Inferior parietal cortex (tissue), 1 donor: Measurements from ENCODE around the gene SORCS3.

Experiments used
- DNase-seq: peaks from one replicate; pipeline ENCODE4 v3.0.0-alpha.2; 2016; ENCODE audit errors: extremely low spot score

The SORCS3 gene

DNA sequence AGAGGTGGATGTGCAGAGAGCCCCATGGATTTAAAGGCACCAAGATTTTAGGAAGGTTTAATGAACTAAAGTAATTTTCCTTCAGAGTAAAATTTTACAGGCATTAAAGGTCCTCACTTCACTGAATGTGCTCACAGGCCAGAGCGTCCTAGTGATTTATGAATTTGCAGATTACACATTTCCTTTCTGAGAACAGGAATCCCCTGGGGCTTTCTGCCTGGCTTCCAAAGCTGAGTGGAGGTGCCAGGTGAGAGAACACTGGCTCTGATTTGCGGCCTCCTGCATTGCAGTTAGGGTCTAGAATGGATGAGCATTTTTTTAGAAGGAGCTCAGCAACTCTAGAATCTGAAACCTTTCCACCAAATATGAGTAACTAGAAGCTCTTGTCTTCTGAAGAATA is 194.3 kb downstream of the SORCS3 start:
- DNase-seq, result no peak

DNA sequence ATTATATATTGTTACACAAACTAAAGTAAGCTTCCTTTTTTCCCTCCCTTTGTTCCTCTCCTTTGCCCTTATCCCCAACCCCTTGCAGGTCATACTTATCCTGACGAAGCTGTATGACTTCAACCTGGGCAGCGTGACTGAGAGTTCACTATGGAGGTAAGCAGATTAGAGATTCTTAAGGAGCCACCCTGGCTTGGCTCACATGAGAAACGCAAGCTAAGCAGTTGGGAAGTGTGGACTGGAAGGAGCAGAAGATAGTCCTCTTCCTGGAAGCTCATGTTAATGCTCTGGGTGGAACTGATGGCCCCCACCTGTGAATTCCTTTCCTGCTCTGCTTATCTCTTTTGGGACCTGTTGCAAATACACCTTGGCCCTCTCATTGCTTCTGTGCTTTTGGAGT is 201.6 kb downstream of the SORCS3 start:
- DNase-seq, result no peak

DNA sequence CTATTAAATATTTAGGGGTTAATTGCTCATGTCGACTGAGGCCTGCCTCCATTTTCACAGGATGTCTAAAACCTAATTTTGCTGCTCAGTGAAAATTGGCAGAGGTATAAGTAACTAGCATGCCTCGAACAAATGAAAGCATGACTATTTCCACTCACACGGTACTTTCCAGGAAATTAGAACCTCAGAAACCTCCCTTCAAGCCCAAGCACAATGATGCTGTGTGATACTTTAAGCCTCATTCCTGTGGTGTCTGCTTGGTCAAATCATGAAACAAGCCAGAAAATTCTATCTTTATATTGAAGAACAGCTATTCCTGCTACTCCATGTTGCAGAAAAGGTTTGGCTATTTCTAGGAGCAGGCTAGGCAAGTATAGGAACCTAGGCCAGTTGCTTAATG is 203.0 kb downstream of the SORCS3 start:
- DNase-seq, result no peak

DNA sequence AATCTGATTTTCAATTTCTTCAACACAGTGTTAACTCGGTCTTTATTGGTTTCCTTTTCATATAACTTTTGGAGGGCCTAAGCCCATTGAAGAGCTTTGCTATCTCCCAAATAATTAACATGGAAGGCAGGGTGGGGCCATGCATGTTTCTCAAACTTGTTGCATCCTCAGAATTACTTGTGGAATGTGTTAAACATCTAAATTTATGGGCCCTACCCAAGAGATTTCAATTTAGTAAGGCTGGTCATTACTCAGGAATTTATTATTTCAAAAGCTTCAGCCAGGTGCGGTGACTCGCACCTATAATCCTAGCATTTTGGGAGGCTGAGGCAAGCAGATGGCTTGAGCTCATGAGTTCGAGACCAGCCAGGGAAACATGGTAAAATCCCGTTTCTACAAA is 208.9 kb downstream of the SORCS3 start:
- no peak for DNase-seq

DNA sequence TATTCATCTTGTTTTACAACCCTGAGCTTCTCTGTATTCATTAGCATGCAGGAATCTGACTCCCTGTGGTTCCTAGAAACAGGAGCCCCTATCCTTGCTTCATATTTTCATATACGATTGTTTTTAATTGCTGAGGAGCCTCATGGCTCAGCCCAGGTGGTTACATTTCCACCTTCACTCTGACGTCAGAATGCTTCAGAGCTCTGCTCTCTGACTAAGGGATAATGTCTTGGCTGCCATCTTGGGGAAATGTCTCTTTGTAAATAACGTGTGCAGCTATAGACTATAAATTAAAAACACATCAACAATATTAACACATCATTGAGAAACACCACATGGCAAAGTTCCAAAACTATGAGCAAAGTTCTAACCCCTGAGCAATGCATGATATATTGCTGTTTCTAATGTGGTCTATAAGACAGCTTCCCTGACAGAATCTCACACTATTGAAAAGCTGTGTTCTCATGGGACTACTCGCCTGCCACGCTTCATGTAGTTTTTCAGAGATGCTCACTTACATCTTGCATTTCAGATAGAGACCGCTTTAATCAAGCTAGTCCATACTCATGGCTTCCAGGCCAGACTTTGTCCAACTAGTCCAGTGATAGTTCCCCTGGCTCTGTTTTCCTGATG is 227.0 kb downstream of the SORCS3 start:
- DNase-seq, result no peak

DNA sequence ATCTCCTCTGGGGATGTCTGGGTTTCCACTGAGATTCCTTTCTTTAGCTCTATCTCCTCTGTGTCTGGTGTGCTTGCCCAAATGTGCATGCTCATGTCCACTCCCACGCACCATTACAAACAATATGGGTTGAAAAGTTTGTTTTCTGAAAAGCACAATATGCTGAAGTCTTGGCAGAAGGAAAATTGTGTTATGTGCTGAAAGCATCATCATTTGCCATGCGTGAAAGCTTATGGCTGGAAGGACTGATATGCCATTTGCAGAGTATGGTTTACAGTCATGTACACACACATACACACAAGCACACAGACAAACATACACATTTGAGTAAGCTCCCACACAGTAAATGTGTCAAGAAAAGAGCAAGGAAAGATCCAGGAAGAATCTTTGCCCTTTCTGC is 231.6 kb downstream of the SORCS3 start:
- peak; percentile 29 for DNase-seq

DNA sequence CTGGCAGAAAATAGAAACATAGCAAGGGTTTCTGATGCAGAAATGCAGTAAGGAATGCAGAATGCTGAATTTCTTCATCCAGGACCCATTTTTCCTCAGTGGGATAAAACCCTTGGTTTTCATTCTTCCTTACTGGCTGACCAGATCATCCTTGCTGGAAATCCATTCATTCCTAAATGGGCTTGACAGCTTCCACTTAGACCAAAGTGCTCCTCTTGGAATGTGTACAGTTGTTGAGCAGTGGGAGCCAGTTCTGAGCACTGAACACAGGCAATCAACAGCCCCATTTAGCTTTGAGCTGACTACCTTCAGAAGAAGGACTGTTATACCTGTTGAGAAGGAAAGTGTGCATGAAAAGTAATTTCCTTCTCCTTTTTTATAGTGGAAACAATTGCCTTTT is 232.1 kb downstream of the SORCS3 start:
- DNase-seq, result no peak

DNA sequence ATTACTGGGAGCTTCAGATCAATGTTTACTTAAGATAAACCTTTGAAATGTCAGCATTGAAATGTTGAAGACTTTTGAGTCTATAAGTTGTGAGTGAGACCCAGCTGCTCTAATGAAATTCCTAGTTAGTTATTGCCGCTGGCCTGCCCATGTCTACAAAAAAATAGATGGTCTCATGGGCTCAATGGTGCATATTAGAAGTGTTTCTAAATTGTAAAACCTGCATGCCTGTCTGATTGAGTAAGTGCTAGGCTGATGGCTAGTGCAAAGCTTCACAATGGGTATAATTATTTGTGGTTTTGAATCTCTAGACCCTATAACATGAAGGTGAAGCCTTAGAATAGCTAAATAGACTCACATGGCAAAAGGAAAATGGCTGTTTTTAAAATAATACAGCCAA is 234.5 kb downstream of the SORCS3 start:
- no peak for DNase-seq

DNA sequence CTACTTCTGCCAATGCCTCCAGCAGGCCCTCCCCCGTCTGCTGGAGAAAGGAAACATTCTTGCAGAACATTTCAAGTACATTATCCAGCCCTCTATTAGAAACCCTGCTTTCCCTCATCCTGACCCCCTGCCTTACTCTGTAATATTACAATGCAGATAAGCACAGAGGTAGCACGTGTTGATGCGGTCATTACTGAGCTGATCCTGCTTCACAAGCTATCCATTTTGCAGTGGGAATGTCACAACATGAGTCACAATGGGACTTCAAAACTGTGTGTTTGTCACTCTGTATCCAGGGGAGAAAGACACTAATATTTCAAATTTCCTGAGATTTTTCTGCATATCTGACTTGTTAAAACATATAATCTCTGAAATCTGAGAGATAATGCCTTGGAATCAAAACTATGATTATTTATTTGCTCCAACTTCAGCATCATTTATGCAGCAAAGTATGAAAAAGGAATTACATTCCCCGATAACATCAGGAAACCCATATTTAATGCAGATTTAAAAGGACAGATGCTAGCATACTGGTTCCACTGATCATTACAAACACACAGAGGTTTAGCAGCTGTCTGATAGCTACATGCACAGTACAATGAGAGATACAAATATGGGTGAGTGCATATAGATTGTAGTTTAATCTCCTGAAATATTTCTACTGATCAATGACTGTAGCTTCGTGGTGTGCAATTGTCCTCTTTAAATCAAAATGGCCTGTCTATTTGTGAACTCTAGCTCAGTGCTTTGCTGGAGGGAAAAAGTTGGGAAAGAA is 239.7 kb downstream of the SORCS3 start:
- DNase-seq, result no peak

DNA sequence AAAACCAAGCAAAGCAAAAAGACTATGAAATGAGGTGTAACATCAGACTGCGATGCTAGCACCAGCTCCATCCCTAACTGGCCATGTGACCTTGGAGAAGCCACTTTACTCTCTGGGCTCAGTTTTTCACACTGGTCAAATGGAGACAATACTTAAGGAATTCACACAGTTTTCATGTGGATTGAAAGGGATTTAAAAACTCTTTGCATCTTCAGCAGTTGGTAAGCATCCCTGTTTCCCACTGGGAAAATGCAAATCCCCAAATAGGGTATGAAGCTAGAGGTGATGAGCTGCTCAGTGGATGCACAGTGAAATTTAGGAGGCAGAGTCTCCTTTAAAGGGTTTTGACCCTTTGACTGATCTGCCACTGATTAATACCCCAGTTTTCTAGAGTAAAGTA is 240.7 kb downstream of the SORCS3 start:
- DNase-seq, result no peak

DNA sequence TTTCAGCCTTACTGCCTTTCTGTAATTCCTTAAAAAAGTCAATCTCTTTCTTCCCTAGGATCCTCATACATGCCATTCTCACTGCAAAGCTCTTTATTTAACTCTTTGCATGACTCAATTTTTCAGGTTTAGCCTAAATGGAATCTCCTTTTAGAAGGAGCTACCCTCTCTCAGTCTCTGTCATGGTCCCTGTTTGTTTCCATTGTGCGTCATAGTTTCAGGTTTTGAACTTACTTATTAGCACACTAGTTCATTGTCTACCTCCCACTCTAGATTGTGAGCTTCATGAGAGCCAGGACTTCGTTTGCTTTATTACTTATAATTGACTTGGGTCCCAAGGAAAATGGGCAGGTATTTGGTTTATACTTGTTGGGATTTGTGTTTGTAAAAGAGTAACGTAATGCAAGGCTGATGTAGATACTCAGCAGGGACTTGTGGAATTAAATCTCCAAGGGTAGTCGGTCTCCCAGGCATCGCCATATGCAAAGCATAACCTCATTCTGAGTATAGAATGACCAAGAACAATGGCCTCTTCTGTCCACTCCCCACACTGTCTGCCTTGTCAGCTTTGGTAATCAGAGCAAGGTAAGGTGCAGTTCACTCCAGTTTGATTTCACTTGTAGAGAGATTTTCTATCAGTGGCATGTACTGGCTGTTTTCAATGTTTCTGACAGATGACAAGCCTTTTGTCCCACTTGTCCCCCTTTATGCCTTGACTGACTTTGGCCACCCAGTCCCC is 252.0 kb downstream of the SORCS3 start:
- no peak for DNase-seq

DNA sequence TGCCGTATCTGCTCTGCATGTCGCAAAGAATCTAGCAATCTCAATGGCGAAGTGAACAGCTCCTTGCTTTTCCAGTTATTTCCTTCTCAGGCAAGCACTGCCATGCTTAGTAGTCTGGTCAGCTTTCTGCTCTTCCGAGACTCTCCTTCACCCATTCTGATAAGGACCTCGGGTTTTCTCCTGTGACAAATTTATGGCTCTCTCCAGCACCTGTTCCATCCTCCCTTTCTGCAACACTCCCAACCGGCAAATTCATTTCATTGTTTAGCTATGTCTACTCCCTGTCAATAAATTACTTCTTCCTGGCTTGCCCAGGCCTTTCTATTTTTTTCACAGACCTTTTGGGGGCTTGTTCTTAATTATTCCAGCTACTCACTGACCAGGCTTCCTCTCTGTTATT is 252.6 kb downstream of the SORCS3 start:
- DNase-seq, result no peak

DNA sequence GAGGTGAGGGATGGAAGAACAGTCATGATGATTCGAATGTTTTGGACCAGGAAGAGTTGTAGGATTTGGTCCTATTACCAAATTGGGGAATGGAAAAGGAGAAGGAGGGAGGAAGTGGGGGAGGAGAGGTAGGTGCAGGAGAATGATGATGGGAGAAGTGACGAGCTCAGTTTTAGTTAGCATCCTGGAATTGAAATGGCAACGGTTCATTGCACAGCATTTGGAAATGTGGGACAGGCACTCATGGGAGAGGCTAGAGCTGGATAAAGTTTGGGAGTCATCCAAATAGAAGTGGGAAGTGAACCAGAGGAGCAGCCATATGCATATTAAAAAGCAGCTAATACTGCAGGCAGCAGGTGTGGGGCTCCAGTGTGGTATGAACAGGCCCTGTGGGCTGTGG is 253.6 kb downstream of the SORCS3 start:
- DNase-seq, result peak; percentile 29

DNA sequence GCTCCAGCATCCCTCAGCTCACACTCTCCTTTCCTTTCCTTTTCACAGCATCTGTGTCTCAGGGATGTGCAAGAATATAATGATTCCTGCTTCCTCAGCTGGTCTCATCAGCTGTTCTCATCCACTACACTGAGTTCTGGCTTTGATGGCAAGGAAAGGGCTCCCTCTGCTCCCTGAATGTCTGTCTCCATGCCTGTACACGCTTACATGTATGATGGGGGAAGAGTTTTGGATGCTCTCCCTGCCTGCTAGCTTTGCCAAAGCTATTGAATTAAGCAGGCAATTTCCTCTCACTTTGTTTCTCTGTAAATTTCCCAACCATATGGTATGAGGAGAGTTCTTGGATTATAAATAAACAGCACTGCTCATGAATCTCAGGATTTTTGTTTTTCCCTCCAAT is 254.5 kb downstream of the SORCS3 start:
- DNase-seq, result peak; percentile 62

DNA sequence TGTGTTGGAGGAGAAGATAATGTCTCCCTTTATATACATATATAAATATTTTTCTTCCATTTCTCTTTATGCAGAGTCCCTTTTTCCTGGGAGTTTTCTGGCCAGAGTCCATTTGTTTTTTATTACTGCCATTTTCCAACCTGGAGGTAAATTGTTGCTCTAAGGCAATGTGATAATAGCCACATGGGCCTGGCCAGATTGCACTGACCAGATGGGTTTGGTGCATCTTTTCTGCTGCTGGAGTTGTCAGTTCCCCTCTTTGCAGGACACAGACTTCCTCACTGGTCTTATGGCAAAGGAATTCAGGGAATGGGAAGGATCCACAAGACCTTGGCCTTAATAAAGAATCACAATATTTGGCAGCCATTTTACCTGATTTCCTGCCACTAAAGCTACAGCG is 254.9 kb downstream of the SORCS3 start:
- DNase-seq, result no peak

DNA sequence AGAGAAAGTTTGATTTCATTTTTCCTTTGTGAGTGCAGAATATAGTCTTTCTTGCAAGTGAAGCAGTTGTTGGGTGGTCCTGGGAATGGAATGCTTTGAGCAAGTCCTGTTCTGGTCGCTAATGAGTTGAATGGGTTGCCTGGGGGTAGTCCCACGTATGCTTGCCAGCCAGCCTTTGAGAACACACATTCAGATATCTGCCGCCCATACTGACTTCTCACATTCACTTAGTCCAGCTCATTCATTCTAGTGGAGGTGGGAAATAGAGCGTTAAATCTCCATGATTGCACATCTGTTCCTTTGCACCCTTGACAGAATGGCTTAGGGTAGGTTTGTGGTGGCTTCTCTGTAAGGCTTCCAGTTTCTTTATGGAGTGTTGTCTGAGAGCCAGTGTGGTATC is 256.6 kb downstream of the SORCS3 start:
- DNase-seq, result no peak

DNA sequence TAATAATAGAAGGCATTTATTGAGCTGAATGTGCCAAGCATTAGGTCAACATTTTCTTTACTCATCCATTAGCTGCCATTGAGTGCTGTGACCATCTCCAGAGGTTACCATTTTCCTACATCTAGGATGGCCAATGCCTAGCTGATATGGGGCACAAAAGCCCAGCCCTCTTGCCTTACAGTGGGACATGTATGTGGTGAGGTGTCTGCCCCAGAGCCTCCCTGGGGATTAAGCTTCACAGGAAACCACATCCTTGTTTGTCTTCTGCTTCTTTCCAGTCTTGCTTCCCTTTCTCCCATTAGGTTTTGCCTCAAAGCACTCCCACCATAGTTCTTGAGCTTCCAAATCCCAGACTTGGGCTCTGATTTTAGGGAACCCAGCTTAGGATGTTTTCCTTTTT is 258.7 kb downstream of the SORCS3 start:
- no peak for DNase-seq

DNA sequence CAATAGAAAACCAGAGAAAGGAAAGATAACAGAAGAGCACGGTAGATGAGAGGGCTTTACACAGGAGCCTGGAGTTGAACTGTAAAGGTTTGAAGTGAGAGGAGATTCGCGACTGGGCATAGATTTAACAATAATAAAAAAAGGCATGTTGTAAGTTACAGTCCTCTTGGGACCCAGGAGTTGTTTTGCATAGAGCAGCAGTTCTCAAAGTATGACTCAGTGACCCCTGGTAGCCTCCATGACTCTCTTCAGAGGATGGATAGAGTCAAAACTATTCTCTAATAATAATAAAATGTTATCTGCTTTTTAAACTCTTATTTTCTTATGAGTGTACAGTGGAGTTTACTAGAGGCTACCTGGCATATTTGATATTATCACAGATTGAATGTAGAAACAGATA is 262.3 kb downstream of the SORCS3 start:
- DNase-seq, result no peak

DNA sequence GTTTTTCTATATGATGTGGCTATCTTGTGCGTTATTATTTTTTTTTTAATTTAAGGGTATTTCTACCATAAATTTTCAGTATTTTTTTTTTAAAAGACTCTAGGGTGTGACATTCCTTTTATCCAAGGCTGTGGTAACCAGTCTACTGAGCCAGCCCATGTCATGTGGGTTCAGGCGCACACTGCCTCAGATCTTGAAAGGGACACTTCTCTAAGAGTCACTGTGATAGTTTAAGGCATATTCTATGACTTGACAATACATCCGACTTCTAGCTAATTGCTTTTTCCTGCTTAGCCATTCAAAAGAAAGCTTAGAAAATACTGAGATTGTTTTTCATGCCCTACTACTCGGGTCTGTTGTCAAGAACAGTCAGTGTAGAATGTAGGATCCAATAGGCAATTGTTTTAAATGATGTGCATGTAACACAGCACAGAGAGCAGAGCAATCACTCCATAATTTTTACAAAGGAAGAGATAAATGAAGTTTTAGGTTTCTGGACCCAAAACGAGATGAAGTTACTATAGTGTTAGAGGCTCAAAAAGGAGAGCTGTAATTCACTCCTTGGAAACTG is 263.7 kb downstream of the SORCS3 start:
- DNase-seq, result no peak

DNA sequence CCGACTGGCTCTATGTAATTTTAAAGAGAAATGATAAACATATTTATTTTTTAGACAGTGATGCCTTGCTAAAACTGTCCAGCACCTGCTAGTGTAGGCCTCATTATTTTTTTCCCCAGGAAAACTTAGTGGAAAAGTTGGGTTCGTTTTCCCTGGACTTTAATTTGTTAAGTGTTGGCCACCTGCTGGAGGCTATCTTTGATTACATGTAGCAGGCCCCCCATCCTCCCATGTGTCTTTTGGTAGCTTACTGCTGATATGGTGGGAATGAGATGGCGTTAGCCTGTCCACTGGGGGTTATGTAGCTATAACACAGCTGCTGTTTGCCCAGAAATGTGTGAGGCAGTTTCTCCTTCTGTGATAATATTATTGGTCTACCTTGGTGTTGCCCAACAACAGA is 265.0 kb downstream of the SORCS3 start:
- DNase-seq, result no peak

DNA sequence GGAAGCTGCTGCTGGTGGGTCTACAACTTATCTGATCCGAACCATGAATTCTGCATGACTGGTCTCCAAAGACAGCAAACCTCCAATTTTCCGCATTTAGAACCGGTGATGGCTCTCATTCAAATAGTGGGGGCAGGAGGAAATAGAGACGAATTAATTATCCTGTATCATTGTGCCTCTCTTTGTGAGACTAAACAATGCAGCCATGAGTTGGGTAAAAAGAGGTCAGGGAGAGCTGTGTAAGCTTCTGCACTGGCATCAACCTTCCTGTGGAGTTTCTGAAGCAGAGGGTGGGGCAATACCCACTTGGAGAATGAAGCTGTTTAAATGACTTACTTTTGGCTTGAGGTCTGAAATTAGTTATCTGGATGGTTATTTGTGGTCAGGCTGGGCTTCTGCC is 266.4 kb downstream of the SORCS3 start:
- no peak for DNase-seq

DNA sequence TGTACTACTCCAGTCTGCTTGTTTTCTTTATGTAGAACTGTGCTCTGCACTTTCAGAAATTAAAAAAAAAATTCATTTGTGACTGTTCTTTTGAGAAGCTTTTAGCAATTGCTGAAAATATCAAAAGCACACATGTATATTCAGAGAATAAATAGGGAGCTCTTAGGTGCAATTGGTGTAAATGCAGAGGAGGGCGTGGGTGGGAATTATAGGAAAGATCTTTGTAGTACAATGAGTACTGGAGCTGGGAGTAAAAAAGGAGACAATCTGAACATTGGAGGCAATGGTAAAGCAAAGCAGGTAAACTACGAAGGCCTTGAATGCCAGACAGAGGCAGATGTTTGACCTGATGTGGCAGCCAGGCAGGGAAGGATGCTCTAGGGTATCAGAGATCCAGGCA is 267.5 kb downstream of the SORCS3 start:
- peak; percentile 32 for DNase-seq

DNA sequence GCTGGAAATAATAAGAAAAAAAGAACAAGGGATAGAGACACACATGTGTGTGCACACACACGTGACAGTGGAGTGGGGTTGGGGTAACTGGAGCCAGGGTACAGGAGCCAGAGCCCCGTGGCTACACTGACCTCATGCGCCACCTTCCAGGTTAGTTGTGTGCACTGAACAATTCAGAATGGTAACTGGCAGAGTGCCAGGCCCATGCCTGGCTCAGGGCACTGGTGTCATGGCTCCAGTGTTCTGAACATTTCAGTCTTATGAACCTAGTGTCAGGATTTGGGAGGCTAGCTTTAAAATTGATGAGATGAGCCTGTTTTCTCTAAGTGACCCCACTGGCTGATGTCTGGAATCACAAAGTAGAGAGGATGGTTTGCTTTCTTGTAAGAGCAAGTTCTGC is 269.6 kb downstream of the SORCS3 start:
- DNase-seq, result no peak
